ENCODE results near the gene TFEB. TPM values are rescaled to one million over a fixed set of nuclear protein-coding genes. Genes with fewer than 3 reads are reported as not detected.

Gene TFEB
- total and polyA plus RNA-seq, 10 of the 15 experiments (the other 5 are each of a cell fraction or from before 2014, with no cell fraction given): 0.84 to 108 (median 60.8) TPM

DNA sequence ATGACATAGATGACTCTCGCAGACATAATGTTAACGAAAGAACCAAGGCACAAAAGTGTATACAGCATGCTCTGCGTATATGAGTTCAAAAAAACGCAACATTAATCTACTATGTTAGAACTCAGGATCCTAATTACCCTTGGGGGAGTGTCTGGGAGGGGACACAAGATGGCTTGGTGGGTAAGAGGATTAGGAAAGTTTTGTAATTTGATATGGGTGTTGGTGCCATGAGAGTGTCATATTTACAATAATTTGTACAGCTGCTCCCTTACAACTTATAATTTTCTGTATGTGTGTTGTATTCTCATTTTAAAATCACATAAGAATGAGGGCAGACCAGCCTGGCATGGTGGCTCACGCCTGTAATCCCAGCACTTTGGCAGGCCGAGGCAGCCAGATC lies 38.6 kb downstream of the TFEB start (continued):
- TF ChIP-seq, protein P1, sequence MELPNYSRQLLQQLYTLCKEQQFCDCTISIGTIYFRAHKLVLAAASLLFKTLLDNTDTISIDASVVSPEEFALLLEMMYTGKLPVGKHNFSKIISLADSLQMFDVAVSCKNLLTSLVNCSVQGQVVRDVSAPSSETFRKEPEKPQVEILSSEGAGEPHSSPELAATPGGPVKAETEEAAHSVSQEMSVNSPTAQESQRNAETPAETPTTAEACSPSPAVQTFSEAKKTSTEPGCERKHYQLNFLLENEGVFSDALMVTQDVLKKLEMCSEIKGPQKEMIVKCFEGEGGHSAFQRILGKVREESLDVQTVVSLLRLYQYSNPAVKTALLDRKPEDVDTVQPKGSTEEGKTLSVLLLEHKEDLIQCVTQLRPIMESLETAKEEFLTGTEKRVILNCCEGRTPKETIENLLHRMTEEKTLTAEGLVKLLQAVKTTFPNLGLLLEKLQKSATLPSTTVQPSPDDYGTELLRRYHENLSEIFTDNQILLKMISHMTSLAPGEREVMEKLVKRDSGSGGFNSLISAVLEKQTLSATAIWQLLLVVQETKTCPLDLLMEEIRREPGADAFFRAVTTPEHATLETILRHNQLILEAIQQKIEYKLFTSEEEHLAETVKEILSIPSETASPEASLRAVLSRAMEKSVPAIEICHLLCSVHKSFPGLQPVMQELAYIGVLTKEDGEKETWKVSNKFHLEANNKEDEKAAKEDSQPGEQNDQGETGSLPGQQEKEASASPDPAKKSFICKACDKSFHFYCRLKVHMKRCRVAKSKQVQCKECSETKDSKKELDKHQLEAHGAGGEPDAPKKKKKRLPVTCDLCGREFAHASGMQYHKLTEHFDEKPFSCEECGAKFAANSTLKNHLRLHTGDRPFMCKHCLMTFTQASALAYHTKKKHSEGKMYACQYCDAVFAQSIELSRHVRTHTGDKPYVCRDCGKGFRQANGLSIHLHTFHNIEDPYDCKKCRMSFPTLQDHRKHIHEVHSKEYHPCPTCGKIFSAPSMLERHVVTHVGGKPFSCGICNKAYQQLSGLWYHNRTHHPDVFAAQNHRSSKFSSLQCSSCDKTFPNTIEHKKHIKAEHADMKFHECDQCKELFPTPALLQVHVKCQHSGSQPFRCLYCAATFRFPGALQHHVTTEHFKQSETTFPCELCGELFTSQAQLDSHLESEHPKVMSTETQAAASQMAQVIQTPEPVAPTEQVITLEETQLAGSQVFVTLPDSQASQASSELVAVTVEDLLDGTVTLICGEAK (IDR thresholded peaks at IDR 0.05; ENCODE audit: borderline replicate concordance): no peak
- TF ChIP-seq FOXM1 (IDR thresholded peaks at IDR 0.05; ENCODE audit: low read depth, low read length) (no peak), MTA3 (IDR thresholded peaks at IDR 0.05; ENCODE audit: borderline replicate concordance, low read length) (no peak), IKZF1 (conservative IDR thresholded peaks at IDR 0.05) (no peak), NR2F1 (conservative IDR thresholded peaks at IDR 0.05) (no peak), MYB (IDR thresholded peaks at IDR 0.05; ENCODE audit: borderline replicate concordance, low read depth, low read length) (no peak), POLR2AphosphoS2 (IDR thresholded peaks at IDR 0.05; ENCODE audit: low read depth, low read length) (no peak)
- TF ChIP-seq, protein P2, sequence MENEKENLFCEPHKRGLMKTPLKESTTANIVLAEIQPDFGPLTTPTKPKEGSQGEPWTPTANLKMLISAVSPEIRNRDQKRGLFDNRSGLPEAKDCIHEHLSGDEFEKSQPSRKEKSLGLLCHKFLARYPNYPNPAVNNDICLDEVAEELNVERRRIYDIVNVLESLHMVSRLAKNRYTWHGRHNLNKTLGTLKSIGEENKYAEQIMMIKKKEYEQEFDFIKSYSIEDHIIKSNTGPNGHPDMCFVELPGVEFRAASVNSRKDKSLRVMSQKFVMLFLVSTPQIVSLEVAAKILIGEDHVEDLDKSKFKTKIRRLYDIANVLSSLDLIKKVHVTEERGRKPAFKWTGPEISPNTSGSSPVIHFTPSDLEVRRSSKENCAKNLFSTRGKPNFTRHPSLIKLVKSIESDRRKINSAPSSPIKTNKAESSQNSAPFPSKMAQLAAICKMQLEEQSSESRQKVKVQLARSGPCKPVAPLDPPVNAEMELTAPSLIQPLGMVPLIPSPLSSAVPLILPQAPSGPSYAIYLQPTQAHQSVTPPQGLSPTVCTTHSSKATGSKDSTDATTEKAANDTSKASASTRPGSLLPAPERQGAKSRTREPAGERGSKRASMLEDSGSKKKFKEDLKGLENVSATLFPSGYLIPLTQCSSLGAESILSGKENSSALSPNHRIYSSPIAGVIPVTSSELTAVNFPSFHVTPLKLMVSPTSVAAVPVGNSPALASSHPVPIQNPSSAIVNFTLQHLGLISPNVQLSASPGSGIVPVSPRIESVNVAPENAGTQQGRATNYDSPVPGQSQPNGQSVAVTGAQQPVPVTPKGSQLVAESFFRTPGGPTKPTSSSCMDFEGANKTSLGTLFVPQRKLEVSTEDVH (IDR thresholded peaks at IDR 0.05; ENCODE audit: low read depth, partially characterized antibody): no peak

Measured in GM12878 (cell line).